IMR-90 (cell line): ENCODE measurements around the gene VAT1L.

Experiments
- CTCF ChIP-seq: conservative IDR thresholded peaks from 2 replicates; pipeline ENCODE4 v1.5.1; 2012; ENCODE audit warnings: mild to moderate bottlenecking, low read depth, low read length, improper control_type of control experiment
- MXI1 ChIP-seq: IDR thresholded peaks from 2 replicates; pipeline ENCODE4 v1.6.1; 2012; ENCODE audit warnings: low read depth, mild to moderate bottlenecking, low read length, moderate library complexity, borderline replicate concordance
- POLR2A ChIP-seq: IDR thresholded peaks from 2 replicates; pipeline ENCODE4 v1.6.1; 2012; ENCODE audit warnings: mild to moderate bottlenecking, low read depth, low read length

DNA sequence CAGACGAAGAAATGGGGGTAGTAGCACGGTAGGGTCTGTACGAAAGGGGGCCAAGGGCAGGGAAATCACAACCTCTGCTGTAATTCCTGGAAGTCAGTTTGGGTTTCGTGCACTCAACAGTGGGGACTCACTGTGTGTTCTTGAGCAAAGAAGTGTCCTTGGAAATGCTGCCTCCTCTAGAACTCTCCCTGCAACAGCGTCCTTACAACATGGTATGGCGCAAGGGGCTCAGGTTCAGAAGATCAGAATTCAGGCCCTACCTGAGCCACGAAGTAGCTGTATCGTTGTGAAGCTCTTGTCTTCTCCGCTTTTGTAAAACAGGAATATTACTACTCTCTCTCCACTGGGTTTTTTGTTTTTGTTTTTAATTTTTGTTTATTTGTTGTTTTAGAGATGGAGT, 127.7 kb downstream of the VAT1L start:
- no peak for TF ChIP-seq MXI1
- no peak for TF ChIP-seq CTCF
- TF ChIP-seq POLR2A, result no peak
